ENCODE results near the gene ZDHHC17.
"Not testable (repeated sequence)": the region's sequence is repeated elsewhere in the genome, so short reads cannot be mapped to it uniquely, and the experiment has no call there.

The ZDHHC17 gene

GRCh38 chr12:76720068-76720467, 43.8 kb upstream of the ZDHHC17 start:
- no peak for DNase-seq (ENCODE audit: low read depth)
- H3K4me3 ChIP-seq (ENCODE audit: low read depth, low read length) = no peak overlapping the region
- no peak for TF ChIP-seq CTCF (IDR thresholded peaks at IDR 0.05; ENCODE audit: low read depth, low read length, missing control alignments)

GRCh38 chr12:76726626-76727025, 37.3 kb upstream of the ZDHHC17 start:
- no peak for TF ChIP-seq CTCF (IDR thresholded peaks at IDR 0.05; ENCODE audit: low read depth, low read length, missing control alignments)
- no peak for DNase-seq (ENCODE audit: low read depth)
- no peak overlapping the region for H3K4me3 ChIP-seq (ENCODE audit: low read depth, low read length)

GRCh38 chr12:76732188-76732587, 31.7 kb upstream of the ZDHHC17 start:
- not testable (repeated sequence) for H3K4me3 ChIP-seq (ENCODE audit: low read depth, low read length); DNase-seq (ENCODE audit: low read depth)

GRCh38 chr12:76737689-76738088, 26.2 kb upstream of the ZDHHC17 start:
- not testable (repeated sequence) for DNase-seq (ENCODE audit: low read depth); H3K4me3 ChIP-seq (ENCODE audit: low read depth, low read length)

- TF ChIP-seq CTCF (IDR thresholded peaks at IDR 0.05; ENCODE audit: low read depth, low read length, missing control alignments) = no peak
- no peak overlapping the region for H3K4me3 ChIP-seq (ENCODE audit: low read depth, low read length)
- no peak for DNase-seq (ENCODE audit: low read depth)
Measured at GRCh38 chr12:76738824-76739579, 24.9 kb upstream of the ZDHHC17 start.

- no peak for DNase-seq (ENCODE audit: low read depth)
- no peak overlapping the region for H3K4me3 ChIP-seq (ENCODE audit: low read depth, low read length)
- no peak for TF ChIP-seq CTCF (IDR thresholded peaks at IDR 0.05; ENCODE audit: low read depth, low read length, missing control alignments)
Measured at GRCh38 chr12:76739896-76740295, 24.0 kb upstream of the ZDHHC17 start.

GRCh38 chr12:76740501-76740900, 23.4 kb upstream of the ZDHHC17 start:
- no peak for DNase-seq (ENCODE audit: low read depth)
- no peak for TF ChIP-seq CTCF (IDR thresholded peaks at IDR 0.05; ENCODE audit: low read depth, low read length, missing control alignments)

GRCh38 chr12:76745343-76745742, 18.6 kb upstream of the ZDHHC17 start:
- DNase-seq (ENCODE audit: low read depth) = no peak
- TF ChIP-seq CTCF (IDR thresholded peaks at IDR 0.05; ENCODE audit: low read depth, low read length, missing control alignments) = no peak

More at GRCh38 chr12:76740501-76740900, 23.4 kb upstream of the ZDHHC17 start:
- H3K4me3 ChIP-seq (ENCODE audit: low read depth, low read length) = no peak overlapping the region

More at GRCh38 chr12:76745343-76745742, 18.6 kb upstream of the ZDHHC17 start:
- no peak overlapping the region for H3K4me3 ChIP-seq (ENCODE audit: low read depth, low read length)

All from GM12864 (cell line).